B cell (primary cell): Measurements from ENCODE around the gene COG3.

Source experiments
- EZH2 ChIP-seq: IDR thresholded peaks from 2 replicates; pipeline ENCODE4 v1.6.1; 2012; ENCODE audit warnings: borderline replicate concordance, low read depth, mild to moderate bottlenecking, moderate library complexity, low read length; ENCODE audit not compliant: insufficient read depth, poor library complexity, severe bottlenecking
- TF ChIP-seq, protein P1 (sequence below): fragments of 200-600 bp; IDR thresholded peaks from one replicate; pipeline ENCODE4 v1.8.0; 2022; ENCODE audit warnings: antibody characterized with exemption, mild to moderate bottlenecking

DNA sequence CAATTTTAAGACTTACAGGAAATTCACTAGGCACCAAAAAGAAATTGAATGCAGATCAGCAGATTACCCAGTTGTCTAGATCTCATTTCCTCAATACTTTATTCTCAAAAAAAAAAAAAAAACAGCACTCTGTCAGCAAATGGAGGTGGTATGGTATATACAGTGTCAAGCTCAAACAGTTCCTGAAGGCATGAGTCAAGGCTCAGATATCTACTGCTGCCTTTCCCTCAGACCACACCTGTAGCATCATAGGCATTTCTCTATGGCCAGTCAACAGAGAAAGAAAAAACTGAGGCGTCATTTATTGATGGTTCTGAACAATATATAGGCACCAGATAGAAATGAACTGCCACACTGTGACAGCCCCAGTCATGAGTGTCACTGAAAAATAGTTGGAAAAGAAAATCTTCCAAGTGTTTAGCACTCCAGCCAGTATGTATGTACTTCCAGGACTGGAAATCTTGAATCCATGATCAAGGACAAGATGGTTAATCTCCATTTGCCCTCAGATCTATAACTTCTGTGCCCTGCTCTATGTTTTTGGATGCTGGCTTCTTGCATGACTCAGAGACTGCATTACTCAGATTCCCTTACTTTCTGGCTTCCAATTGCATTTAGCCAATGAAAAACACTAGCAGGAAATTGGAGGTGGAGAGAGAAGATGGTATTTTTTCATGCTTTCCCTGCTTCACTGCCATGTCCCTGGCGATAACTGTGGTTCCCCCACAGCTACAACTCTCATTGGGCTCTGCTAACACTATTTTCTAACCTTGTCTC lies 8.4 kb upstream of the COG3 start:
- TF ChIP-seq, protein P1, sequence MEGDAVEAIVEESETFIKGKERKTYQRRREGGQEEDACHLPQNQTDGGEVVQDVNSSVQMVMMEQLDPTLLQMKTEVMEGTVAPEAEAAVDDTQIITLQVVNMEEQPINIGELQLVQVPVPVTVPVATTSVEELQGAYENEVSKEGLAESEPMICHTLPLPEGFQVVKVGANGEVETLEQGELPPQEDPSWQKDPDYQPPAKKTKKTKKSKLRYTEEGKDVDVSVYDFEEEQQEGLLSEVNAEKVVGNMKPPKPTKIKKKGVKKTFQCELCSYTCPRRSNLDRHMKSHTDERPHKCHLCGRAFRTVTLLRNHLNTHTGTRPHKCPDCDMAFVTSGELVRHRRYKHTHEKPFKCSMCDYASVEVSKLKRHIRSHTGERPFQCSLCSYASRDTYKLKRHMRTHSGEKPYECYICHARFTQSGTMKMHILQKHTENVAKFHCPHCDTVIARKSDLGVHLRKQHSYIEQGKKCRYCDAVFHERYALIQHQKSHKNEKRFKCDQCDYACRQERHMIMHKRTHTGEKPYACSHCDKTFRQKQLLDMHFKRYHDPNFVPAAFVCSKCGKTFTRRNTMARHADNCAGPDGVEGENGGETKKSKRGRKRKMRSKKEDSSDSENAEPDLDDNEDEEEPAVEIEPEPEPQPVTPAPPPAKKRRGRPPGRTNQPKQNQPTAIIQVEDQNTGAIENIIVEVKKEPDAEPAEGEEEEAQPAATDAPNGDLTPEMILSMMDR, result no peak
- no peak for TF ChIP-seq EZH2
